Trophoblast cell (in vitro differentiated cells and primary cell): Measurements from ENCODE around the gene TNFRSF6B.
A peak's percentile ranks its signal among the peaks of the same experiment; 100 is the strongest.

ENCODE experiments used
- DNase-seq, 2 donors: peaks; one replicate each; pipeline ENCODE4 v3.0.0-alpha.2; 2016
- H2AFZ ChIP-seq: 2 replicates; pipeline ENCODE4 v1.6.1; 2013; ENCODE audit warnings: low read length, moderate library complexity, mild to moderate bottlenecking; ENCODE audit not compliant: insufficient read depth, poor library complexity
- H2AK5ac ChIP-seq: 2 replicates; pipeline ENCODE4 v1.6.1; 2013; ENCODE audit warnings: mild to moderate bottlenecking, low read length
- H2BK120ac ChIP-seq: 2 replicates; pipeline ENCODE4 v1.6.1; 2013; ENCODE audit warnings: low read length, mild to moderate bottlenecking, moderate library complexity; ENCODE audit not compliant: insufficient read depth, poor library complexity
- H2BK12ac ChIP-seq: 2 replicates; pipeline ENCODE4 v1.6.1; 2013; ENCODE audit warnings: mild to moderate bottlenecking, low read length, moderate library complexity
- H2BK5ac ChIP-seq: 2 replicates; pipeline ENCODE4 v1.6.1; 2013; ENCODE audit warnings: low read length, low read depth, moderate library complexity, mild to moderate bottlenecking; ENCODE audit not compliant: poor library complexity
- H3K14ac ChIP-seq: 2 replicates; pipeline ENCODE4 v1.6.1; 2013; ENCODE audit warnings: mild to moderate bottlenecking, low read length
- H3K18ac ChIP-seq: 2 replicates; pipeline ENCODE4 v1.6.1; 2013; ENCODE audit warnings: mild to moderate bottlenecking, low read length
- H3K23ac ChIP-seq: 2 replicates; pipeline ENCODE4 v1.6.1; 2013; ENCODE audit warnings: low read length
- H3K27ac ChIP-seq: 2 replicates; pipeline ENCODE4 v1.5.1; 2013; ENCODE audit warnings: low read depth, mild to moderate bottlenecking, inconsistent platforms, low read length, moderate library complexity
- H3K27me3 ChIP-seq: 2 replicates; pipeline ENCODE4 v1.6.1; 2013; ENCODE audit warnings: inconsistent platforms, mild to moderate bottlenecking, low read length, moderate library complexity; ENCODE audit not compliant: insufficient read depth
- H3K36me3 ChIP-seq, 2 experiments: 1 replicate in 1 of 2; 2 replicates in 1 of 2; pipeline ENCODE4 v1.6.1; 2013; ENCODE audit warnings: low read length in 2 of 2, mild to moderate bottlenecking in 2 of 2, moderate library complexity in 1 of 2; ENCODE audit not compliant: insufficient read depth in 2 of 2, control insufficient read depth in 1 of 2
- H3K4ac ChIP-seq: 2 replicates; pipeline ENCODE4 v1.6.1; 2013; ENCODE audit warnings: low read depth, mild to moderate bottlenecking, low read length, moderate library complexity
- H3K4me1 ChIP-seq, 2 experiments: 1 replicate in 1 of 2; 2 replicates in 1 of 2; pipeline ENCODE4 v1.6.1; 2013; ENCODE audit warnings: low read length in 2 of 2, mild to moderate bottlenecking in 2 of 2, moderate library complexity in 1 of 2; ENCODE audit not compliant: insufficient read depth in 2 of 2, control insufficient read depth in 1 of 2
- H3K4me2 ChIP-seq: 2 replicates; pipeline ENCODE4 v1.6.1; 2013; ENCODE audit warnings: inconsistent platforms, mild to moderate bottlenecking, low read length, moderate library complexity
- H3K4me3 ChIP-seq: 2 replicates; pipeline ENCODE4 v1.5.1; 2013; ENCODE audit warnings: mild to moderate bottlenecking, low read depth, low read length, inconsistent platforms
- H3K79me1 ChIP-seq: one replicate; pipeline ENCODE4 v1.6.1; 2013; ENCODE audit warnings: low read length
- H3K79me2 ChIP-seq: 2 replicates; pipeline ENCODE4 v1.6.1; 2013; ENCODE audit warnings: low read length, mild to moderate bottlenecking; ENCODE audit not compliant: control insufficient read depth, insufficient read depth, poor library complexity
- H3K9ac ChIP-seq: 2 replicates; pipeline ENCODE4 v1.6.1; 2013; ENCODE audit warnings: mild to moderate bottlenecking, low read length
- H3K9me3 ChIP-seq: 2 replicates; pipeline ENCODE4 v1.6.1; 2013; ENCODE audit warnings: low read depth, mild to moderate bottlenecking, control low read depth, inconsistent platforms, low read length; ENCODE audit not compliant: insufficient read depth
- H4K12ac ChIP-seq: 2 replicates; pipeline ENCODE4 v1.6.1; 2013; ENCODE audit warnings: low read depth, mild to moderate bottlenecking, low read length, moderate library complexity
- H4K8ac ChIP-seq: 2 replicates; pipeline ENCODE4 v1.6.1; 2013; ENCODE audit warnings: low read depth, mild to moderate bottlenecking, low read length, moderate library complexity
- H4K91ac ChIP-seq: one replicate; pipeline ENCODE4 v1.6.1; 2013; ENCODE audit warnings: low read depth, mild to moderate bottlenecking, low read length, moderate library complexity
- WGBS: extraction: QIAGEN DNeasy Blood & Tissue Kit; methylation state at CpG from one replicate; pipeline ENCODE4 v1.1.7; 2013; ENCODE audit warnings: missing lambda C conversion rate; ENCODE audit not compliant: insufficient read length, insufficient coverage; ENCODE audit errors: extremely low coverage; 5-methylcytosine and 5-hydroxymethylcytosine counted together

The TNFRSF6B gene

GRCh38 chr20:63675681-63676368, 20.6 kb upstream of the TNFRSF6B start:
- Histone ChIP-seq H3K4me2 (no peak overlapping the region), H2BK12ac (no peak overlapping the region), H3K9ac (no peak overlapping the region), H3K27ac (no peak overlapping the region), H3K4me3 (no peak overlapping the region), H3K4ac (no peak overlapping the region), H2BK120ac (no peak overlapping the region), H2AK5ac (no peak overlapping the region), H3K18ac (no peak overlapping the region), H3K9me3 (peaks cover 2% of the 10 kb centered on the region), H3K79me1 (no peaks in the 10 kb centered on the region), H4K91ac (no peak overlapping the region), H3K14ac (no peak overlapping the region), H4K12ac (no peak overlapping the region), H2AFZ (no peak overlapping the region), H3K23ac (no peak overlapping the region), H3K4me1 (no peaks in the 10 kb centered on the region), H3K79me2 (no peaks in the 10 kb centered on the region), H4K8ac (no peak overlapping the region), H3K36me3 (peaks cover 44 to 49% of the 10 kb centered on the region in 2 experiments), H2BK5ac (no peak overlapping the region), H3K27me3 (no peaks in the 10 kb centered on the region)
- no CpG with 5 or more reads among the region's 20 CpGs for WGBS
- DNase-seq, result no peak

DNA sequence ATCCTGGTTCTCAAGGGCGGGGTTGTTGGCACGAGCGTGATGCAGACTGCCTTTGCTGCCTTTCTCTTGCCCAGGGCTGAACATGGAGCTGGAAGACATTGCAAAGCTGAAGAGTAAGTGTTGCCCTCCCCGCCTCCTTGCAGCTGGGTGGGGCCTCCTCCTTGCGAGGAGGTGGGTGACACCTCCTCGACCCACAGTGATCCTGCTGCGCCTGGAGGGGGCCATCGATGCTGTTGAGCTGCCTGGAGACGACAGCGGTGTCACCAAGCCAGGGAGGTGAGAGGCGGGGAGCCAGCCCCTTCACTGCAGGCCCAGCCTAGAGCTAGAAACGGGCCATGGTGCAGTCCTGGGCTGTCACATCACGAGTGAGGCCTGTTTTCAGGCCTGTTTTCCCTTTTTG, 18.4 kb upstream of the TNFRSF6B start:
- Histone ChIP-seq H3K27me3 (no peaks in the 10 kb centered on the region), H4K12ac (no peak overlapping the region), H2BK12ac (no peak overlapping the region), H3K4me3 (no peak overlapping the region), H2BK120ac (no peak overlapping the region), H3K4me2 (no peak overlapping the region), H3K4me1 (peaks cover 13 to 14% of the 10 kb centered on the region in 2 experiments), H3K9ac (no peak overlapping the region), H3K36me3 (peaks cover 37 to 48% of the 10 kb centered on the region in 2 experiments), H2AFZ (no peak overlapping the region), H3K79me1 (peaks cover 9% of the 10 kb centered on the region), H3K4ac (no peak overlapping the region), H3K27ac (no peak overlapping the region), H4K8ac (no peak overlapping the region), H2BK5ac (no peak overlapping the region), H3K9me3 (peaks cover 7% of the 10 kb centered on the region), H3K18ac (no peak overlapping the region), H3K14ac (no peak overlapping the region), H4K91ac (no peak overlapping the region), H3K23ac (no peak overlapping the region), H2AK5ac (no peak overlapping the region), H3K79me2 (peaks cover 3% of the 10 kb centered on the region)
- no peak for DNase-seq
- WGBS, result no CpG with 5 or more reads among the region's 13 CpGs

- no peak for DNase-seq
- Histone ChIP-seq H2AFZ (no peak overlapping the region), H3K4me2 (no peak overlapping the region), H3K4me1 (peaks cover 19 to 20% of the 10 kb centered on the region in 2 experiments), H2AK5ac (no peak overlapping the region), H3K23ac (no peak overlapping the region), H3K36me3 (peaks cover 34 to 43% of the 10 kb centered on the region in 2 experiments), H3K27ac (no peak overlapping the region), H3K14ac (no peak overlapping the region), H3K18ac (no peak overlapping the region), H4K91ac (peak overlapping the region; percentile 1), H4K12ac (no peak overlapping the region), H3K79me2 (peaks cover 6% of the 10 kb centered on the region), H3K79me1 (peaks cover 12% of the 10 kb centered on the region), H3K9ac (no peak overlapping the region), H3K4ac (no peak overlapping the region), H2BK120ac (no peak overlapping the region), H3K9me3 (peaks cover 8% of the 10 kb centered on the region), H2BK5ac (no peak overlapping the region), H2BK12ac (no peak overlapping the region), H3K27me3 (no peaks in the 10 kb centered on the region), H4K8ac (no peak overlapping the region), H3K4me3 (no peak overlapping the region)
- no CpG with 5 or more reads among the region's 38 CpGs for WGBS
These were observed 17.6 kb upstream of the TNFRSF6B start for GRCh38 chr20:63678667-63679465.

GRCh38 chr20:63679799-63680305, 16.6 kb upstream of the TNFRSF6B start:
- Histone ChIP-seq H3K9me3 (peaks cover 8% of the 10 kb centered on the region), H3K79me1 (peaks cover 12% of the 10 kb centered on the region), H3K4me2 (no peak overlapping the region), H3K27me3 (no peaks in the 10 kb centered on the region), H4K91ac (peak overlapping the region; percentile 57), H2BK5ac (no peak overlapping the region), H2BK120ac (no peak overlapping the region), H3K36me3 (peaks cover 26 to 38% of the 10 kb centered on the region in 2 experiments), H3K9ac (no peak overlapping the region), H3K27ac (no peak overlapping the region), H3K14ac (no peak overlapping the region), H2BK12ac (peak overlapping the region; percentile 10), H3K23ac (no peak overlapping the region), H3K18ac (no peak overlapping the region), H3K79me2 (peaks cover 6% of the 10 kb centered on the region), H3K4ac (no peak overlapping the region), H2AK5ac (no peak overlapping the region), H4K8ac (no peak overlapping the region), H4K12ac (no peak overlapping the region), H2AFZ (no peak overlapping the region), H3K4me1 (peaks cover 19 to 20% of the 10 kb centered on the region in 2 experiments), H3K4me3 (no peak overlapping the region)
- WGBS, result no CpG with 5 or more reads among the region's 19 CpGs
- DNase-seq, result no peak
